Measurements from ENCODE around the gene APEH. TPM values are rescaled to one million over a fixed set of nuclear protein-coding genes. Genes with fewer than 3 reads are reported as not detected.

APEH gene
- total RNA-seq, 1 experiment from 2014 or later = 215 TPM

DNA sequence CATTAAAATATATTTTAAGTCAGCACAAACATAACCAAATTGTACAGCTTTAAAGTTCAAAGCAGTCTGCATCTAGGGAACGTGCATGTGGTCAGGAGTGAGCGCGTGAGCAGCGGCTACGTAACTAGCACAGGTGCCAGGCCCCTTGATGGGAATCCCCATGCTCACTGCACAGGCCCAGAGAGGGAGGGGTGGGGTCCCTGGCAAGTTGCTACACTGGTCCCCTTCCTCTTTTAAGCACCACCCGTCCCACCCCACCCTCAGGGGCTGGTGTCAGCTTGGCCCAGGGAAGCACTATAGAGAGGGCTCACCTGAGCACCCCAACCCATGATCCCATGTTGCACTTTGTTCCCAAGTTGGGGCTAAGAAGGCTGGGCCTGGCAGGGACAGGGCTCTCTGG lies 50.4 kb downstream of the APEH start:
- Histone ChIP-seq H2BK12ac (ENCODE audit: insufficient read length, low read depth, low read length) (no peak overlapping the region), H3K56ac (ENCODE audit: insufficient read length, low read depth, low read length) (no peak overlapping the region), H3K23ac (ENCODE audit: insufficient read length, low read depth, low read length) (no peak overlapping the region), H3K79me2 (ENCODE audit: insufficient read depth, low read length) (no peaks in the 10 kb centered on the region), H2BK5ac (ENCODE audit: insufficient read length, low read length) (no peak overlapping the region), H3K14ac (ENCODE audit: insufficient read depth, low read length) (no peak overlapping the region; the same call in 1 of the 2 replicates), H2BK120ac (ENCODE audit: low read depth, low read length, poor library complexity, severe bottlenecking) (no peak overlapping the region), H3K23me2 (ENCODE audit: insufficient read length, low read depth, low read length, poor library complexity, severe bottlenecking) (peaks cover 15% of the 10 kb centered on the region), H3T11ph (ENCODE audit: low read length) (no peak overlapping the region), H4K5ac (ENCODE audit: insufficient read length, low read depth, low read length) (peak overlapping the region; percentile 15), H4K91ac (ENCODE audit: insufficient read length, low read depth, low read length) (peak overlapping the region; percentile 21), H3K79me1 (ENCODE audit: insufficient read depth, low read depth, low read length, poor library complexity, severe bottlenecking) (peaks cover 2% of the 10 kb centered on the region), H3K9ac (ENCODE audit: extremely low read depth, insufficient read length, low read length) (peak overlapping the region; percentile 51), H3K9me3 (ENCODE audit: control insufficient read depth, low read depth, low read length) (no peaks in the 10 kb centered on the region), H3K4ac (ENCODE audit: low read depth, low read length) (no peak overlapping the region), H2BK20ac (ENCODE audit: low read depth, low read length, poor library complexity, severe bottlenecking) (no peak overlapping the region), H4K20me1 (ENCODE audit: control insufficient read depth, insufficient read depth, insufficient read length) (no peaks in the 10 kb centered on the region), H3K4me2 (ENCODE audit: insufficient read depth, insufficient read length, low read length) (peak overlapping the region; percentile 68), H3K18ac (ENCODE audit: insufficient read length, low read depth, low read length) (peak overlapping the region; percentile 58), H3K27ac (ENCODE audit: insufficient read length, low read depth, low read length) (no peak overlapping the region), H2BK15ac (ENCODE audit: low read depth, low read length) (no peak overlapping the region), H2AFZ (ENCODE audit: low read length) (no peak overlapping the region), H3K4me1 (ENCODE audit: insufficient read depth, low read length) (no peaks in the 10 kb centered on the region), H3K27me3 (ENCODE audit: insufficient read depth, low read length) (no peaks in the 10 kb centered on the region), H2AK5ac (ENCODE audit: insufficient read length, low read length) (no peak overlapping the region), H4K8ac (replicated peaks; ENCODE audit: insufficient read length, low read depth, low read length) (no peak overlapping the region)
- DNase-seq = peak; percentile 37
- WGBS (ENCODE audit: extremely low coverage, insufficient read length, low lambda C conversion rate) = no CpG with 5 or more reads among the region's 6 CpGs
- H3K4me1 Mint-ChIP-seq = peaks cover 10 to 14% of the 10 kb centered on the region in 2 experiments
- H3K9me3 Mint-ChIP-seq = no peaks in the 10 kb centered on the region
- H3K36me3 Mint-ChIP-seq (ENCODE audit: insufficient read depth in 1 of 3, low read depth in 3 of 3) = peaks cover 5 to 50% (median 40%) of the 10 kb centered on the region in 3 experiments; a peak in 6 of 7 replicates
- H3K27ac Mint-ChIP-seq = peak overlapping the region; percentile 98 to 99 (median 98)
- peak overlapping the region; percentile 87 to 96 for H3K4me3 Mint-ChIP-seq
- TF ChIP-seq, protein P1, sequence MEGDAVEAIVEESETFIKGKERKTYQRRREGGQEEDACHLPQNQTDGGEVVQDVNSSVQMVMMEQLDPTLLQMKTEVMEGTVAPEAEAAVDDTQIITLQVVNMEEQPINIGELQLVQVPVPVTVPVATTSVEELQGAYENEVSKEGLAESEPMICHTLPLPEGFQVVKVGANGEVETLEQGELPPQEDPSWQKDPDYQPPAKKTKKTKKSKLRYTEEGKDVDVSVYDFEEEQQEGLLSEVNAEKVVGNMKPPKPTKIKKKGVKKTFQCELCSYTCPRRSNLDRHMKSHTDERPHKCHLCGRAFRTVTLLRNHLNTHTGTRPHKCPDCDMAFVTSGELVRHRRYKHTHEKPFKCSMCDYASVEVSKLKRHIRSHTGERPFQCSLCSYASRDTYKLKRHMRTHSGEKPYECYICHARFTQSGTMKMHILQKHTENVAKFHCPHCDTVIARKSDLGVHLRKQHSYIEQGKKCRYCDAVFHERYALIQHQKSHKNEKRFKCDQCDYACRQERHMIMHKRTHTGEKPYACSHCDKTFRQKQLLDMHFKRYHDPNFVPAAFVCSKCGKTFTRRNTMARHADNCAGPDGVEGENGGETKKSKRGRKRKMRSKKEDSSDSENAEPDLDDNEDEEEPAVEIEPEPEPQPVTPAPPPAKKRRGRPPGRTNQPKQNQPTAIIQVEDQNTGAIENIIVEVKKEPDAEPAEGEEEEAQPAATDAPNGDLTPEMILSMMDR (conservative IDR thresholded peaks at IDR 0.05) = no peak
- no peaks in the 10 kb centered on the region; the same call in none of the 2 replicates for H3K27me3 Mint-ChIP-seq (ENCODE audit: low read depth)
